T-helper 17 cell (primary cell): ENCODE measurements around the gene HID1. TPM values are rescaled to one million over a fixed set of nuclear protein-coding genes. Genes with fewer than 3 reads are reported as not detected.
A peak's percentile ranks its signal among the peaks of the same experiment; 100 is the strongest.

ENCODE experiments used
- ATAC-seq: fragments of 150-1000 bp; cut with Tn5 transposase; 2 replicates; pipeline ENCODE4 v1.10.0; 2021; ENCODE audit warnings: mild to moderate bottlenecking, moderate library complexity
- DNase-seq, 3 donors: peaks; one replicate each; pipeline versions ENCODE4 v3.0.0 to v3.0.0-alpha.2; 2020 to 2021
- H3K9me3 ChIP-seq: one replicate; pipeline ENCODE4 v1.7.0; 2013; ENCODE audit warnings: low read length, mild to moderate bottlenecking; ENCODE audit not compliant: control insufficient read depth, poor library complexity, severe bottlenecking
- H3K27ac Mint-ChIP-seq: one replicate; pipeline ENCODE4 v1.8.0; 2022; ENCODE audit warnings: mild to moderate bottlenecking, moderate library complexity, mixed read lengths
- H3K27me3 Mint-ChIP-seq: one replicate; pipeline ENCODE4 v1.8.0; 2022; ENCODE audit warnings: mixed read lengths
- H3K36me3 Mint-ChIP-seq: one replicate; pipeline ENCODE4 v1.8.0; 2022; ENCODE audit warnings: low read depth, mixed read lengths
- H3K4me1 Mint-ChIP-seq: one replicate; pipeline ENCODE4 v1.8.0; 2022; ENCODE audit warnings: mild to moderate bottlenecking, mixed read lengths
- H3K4me3 Mint-ChIP-seq: one replicate; pipeline ENCODE4 v1.8.0; 2022; ENCODE audit warnings: mild to moderate bottlenecking, moderate library complexity, mixed read lengths
- total RNA-seq, 4 donors: library from RNA in 2 of 4; stranded (reverse) in 2 of 4; gene quantifications; one replicate each; pipeline ENCODE4 v1.2.3 and lab custom pipeline; 2022 to 2026

The HID1 gene, protein sequence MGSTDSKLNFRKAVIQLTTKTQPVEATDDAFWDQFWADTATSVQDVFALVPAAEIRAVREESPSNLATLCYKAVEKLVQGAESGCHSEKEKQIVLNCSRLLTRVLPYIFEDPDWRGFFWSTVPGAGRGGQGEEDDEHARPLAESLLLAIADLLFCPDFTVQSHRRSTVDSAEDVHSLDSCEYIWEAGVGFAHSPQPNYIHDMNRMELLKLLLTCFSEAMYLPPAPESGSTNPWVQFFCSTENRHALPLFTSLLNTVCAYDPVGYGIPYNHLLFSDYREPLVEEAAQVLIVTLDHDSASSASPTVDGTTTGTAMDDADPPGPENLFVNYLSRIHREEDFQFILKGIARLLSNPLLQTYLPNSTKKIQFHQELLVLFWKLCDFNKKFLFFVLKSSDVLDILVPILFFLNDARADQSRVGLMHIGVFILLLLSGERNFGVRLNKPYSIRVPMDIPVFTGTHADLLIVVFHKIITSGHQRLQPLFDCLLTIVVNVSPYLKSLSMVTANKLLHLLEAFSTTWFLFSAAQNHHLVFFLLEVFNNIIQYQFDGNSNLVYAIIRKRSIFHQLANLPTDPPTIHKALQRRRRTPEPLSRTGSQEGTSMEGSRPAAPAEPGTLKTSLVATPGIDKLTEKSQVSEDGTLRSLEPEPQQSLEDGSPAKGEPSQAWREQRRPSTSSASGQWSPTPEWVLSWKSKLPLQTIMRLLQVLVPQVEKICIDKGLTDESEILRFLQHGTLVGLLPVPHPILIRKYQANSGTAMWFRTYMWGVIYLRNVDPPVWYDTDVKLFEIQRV
- total RNA-seq (10 to 100 TPM; 10.6 to 14.9 TPM), total RNA-seq (lab: John Stamatoyannopoulos, UW) (3.2 to 4.4 reads per million in 2 donors)

DNA sequence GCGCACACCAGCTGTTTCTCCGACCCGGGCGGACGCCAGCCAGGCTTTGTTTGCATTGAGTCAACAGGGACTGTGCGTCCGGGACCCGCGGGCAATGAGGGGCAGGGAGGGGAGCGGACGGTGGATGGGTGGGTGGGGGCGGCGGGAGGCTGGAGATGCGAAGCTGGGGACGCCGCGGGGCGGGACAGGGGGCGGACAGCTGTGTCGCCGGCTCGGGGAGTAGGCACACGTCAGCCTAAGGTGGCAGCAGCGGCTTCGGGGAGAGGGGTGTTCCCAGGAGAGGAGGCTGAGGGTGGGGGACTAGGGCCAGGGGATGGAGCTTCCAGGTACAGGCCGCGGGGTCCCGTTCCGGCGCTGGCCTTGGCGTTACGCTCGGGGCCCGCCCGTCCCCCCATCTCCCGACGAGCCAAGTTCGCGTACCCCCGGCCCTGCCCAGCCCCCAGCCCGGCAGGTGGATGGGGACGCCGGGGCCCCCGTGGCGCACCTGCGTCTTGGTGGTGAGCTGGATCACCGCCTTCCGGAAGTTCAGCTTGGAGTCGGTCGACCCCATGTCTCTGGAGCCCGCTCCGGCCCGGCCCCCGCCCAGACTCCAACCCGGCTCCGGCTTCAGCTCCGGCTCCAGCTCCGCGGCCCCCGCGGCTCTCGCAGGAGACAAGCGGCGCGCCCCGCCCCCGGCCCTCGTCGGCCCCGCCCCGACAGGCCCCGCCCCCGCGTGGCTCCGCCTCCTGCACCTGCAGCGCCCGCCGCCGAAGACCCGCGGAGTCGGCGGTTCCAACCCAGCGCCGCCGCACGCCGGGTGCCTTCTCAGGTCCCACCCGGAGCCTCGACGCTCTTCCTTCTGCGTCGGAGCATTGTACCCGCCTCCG is at the start of gene HID1:
Gene HID1 (minus strand): TSS at position 653 of the 866 bp plus-strand sequence. CDS start 103 bp downstream, at position 550.
- H3K4me1 Mint-ChIP-seq: peaks cover 6% of the 10 kb centered on the region
- peak within 1 kb of the TSS; percentile 27 for H3K27ac Mint-ChIP-seq
- peak within 1 kb of the TSS; percentile 93 for H3K4me3 Mint-ChIP-seq
- peaks cover 11% of the 10 kb centered on the region for H3K27me3 Mint-ChIP-seq
- ATAC-seq (peak; percentile 93), DNase-seq (peak; percentile 65 to 85 (median 83))
- no peaks in the 10 kb centered on the region for H3K9me3 ChIP-seq
- peaks cover 2% of the 10 kb centered on the region for H3K36me3 Mint-ChIP-seq

DNA sequence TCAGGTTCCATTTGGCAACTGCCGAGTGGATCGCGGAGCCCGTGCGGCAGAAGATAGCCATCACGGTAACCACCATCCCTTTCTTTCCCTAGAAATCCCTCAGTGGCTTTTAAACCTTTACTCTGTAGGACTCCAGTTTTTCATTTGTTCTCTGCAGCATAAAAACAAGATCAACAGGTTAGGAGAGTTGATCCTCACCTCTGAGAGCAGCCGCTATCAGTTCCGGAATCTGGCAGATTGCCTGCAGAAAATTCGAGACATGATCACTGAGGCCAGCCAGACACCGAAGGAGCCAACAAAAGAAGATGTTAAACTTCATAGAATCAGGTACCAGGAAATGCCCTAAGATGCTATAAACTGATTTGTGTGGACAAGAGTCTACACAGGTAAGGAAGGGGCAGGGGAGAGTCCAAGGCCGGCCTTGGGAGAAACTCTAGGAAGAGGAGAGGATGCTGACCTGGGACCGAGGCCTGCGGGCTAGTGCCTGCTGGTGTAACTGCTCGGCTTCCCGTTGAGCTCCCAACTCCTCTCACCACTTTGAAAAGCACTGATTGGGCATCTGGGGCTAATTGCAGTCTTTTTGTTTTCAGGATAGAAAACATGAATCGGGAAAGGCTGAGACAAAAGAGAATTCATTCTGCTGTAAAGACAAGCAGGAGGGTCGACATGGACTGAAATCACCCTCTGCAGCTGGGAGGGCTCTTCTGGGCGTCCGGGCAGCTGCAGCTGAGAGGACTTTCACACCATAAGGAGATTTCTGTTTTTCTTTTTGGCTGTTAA is 48.0 kb upstream of the HID1 start:
- peaks cover 7% of the 10 kb centered on the region for H3K36me3 Mint-ChIP-seq
- H3K9me3 ChIP-seq: no peaks in the 10 kb centered on the region
- no peak for ATAC-seq
- no peak for DNase-seq
- H3K4me3 Mint-ChIP-seq: no peak overlapping the region
- H3K4me1 Mint-ChIP-seq: peaks cover 10% of the 10 kb centered on the region
- no peak overlapping the region for H3K27ac Mint-ChIP-seq
- H3K27me3 Mint-ChIP-seq: no peaks in the 10 kb centered on the region

DNA sequence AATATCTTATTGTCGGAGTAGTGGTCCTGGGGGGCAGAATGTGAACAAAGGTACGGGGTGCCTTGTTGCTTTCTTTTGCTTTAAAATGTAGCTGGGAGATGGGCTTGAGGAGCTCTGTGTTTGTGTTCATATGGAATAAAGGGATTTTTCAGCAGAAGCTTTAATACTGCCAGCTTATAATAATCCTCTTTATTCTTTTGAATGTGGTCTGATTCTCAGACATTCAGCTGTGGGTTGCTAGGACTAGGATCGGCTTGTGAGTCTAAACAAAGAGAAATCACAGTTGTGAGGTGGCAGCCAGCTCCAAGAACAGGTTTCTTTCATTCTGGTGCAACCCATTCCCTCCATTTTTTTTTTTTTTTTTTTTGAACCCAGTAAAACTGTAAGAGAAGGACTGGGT is 47.2 kb upstream of the HID1 start:
- DNase-seq (no peak), ATAC-seq (no peak)
- peaks cover 11% of the 10 kb centered on the region for H3K36me3 Mint-ChIP-seq
- no peaks in the 10 kb centered on the region for H3K27me3 Mint-ChIP-seq
- H3K9me3 ChIP-seq: no peaks in the 10 kb centered on the region
- H3K4me1 Mint-ChIP-seq: peaks cover 14% of the 10 kb centered on the region
- no peak overlapping the region for H3K4me3 Mint-ChIP-seq
- H3K27ac Mint-ChIP-seq: no peak overlapping the region

DNA sequence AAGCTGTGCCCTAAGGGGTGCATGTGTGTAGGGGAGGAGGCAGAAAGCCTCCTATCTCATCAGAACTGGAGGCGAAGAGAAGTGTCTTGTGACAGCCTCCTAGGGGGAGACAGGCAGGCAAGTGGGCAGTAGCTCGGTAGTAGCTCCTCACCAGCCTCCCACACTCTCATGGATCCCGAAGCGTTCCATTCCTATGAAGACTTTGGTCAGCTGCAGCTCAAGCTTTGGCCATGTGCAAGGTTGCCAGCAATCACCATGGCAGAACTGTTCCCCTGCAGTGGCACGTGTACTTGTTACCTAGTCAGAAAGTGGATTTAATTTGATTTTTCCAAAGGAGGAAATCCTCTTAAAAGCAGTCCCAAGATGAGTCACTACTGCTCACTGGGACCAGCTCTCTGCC is 46.6 kb upstream of the HID1 start:
- no peaks in the 10 kb centered on the region for H3K27me3 Mint-ChIP-seq
- no peaks in the 10 kb centered on the region for H3K9me3 ChIP-seq
- no peak overlapping the region for H3K4me3 Mint-ChIP-seq
- peaks cover 15% of the 10 kb centered on the region for H3K4me1 Mint-ChIP-seq
- no peak overlapping the region for H3K27ac Mint-ChIP-seq
- no peak for DNase-seq
- ATAC-seq: no peak
- peaks cover 12% of the 10 kb centered on the region for H3K36me3 Mint-ChIP-seq

DNA sequence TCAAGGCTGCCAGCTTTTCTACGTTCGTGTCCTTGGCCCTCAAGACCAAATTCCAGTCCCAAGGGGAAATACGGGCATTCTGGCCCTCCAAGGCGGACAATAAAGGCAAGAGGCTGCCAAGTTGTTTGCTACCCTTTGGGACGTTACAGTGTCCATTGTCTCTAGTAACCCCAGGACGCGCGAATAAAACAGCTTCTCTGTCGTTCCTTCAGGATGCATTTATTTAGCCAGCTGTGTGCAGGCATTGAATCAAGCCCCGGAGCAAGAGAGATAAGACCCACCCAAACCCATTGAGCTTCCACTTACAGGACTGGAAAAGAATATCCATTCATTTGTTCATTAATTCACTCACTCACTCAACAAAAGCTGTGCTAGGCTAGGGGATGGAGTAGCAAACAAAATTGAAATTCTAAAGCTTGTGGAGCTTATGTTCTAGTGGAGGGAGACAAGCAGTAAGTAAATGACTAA is 40.6 kb upstream of the HID1 start:
- H3K9me3 ChIP-seq: no peaks in the 10 kb centered on the region
- Mint-ChIP-seq H3K27ac (peak overlapping the region; percentile 88), H3K27me3 (no peaks in the 10 kb centered on the region), H3K4me3 (peak overlapping the region; percentile 95), H3K36me3 (peaks cover 7% of the 10 kb centered on the region), H3K4me1 (peaks cover 23% of the 10 kb centered on the region)
- ATAC-seq (no peak), DNase-seq (no peak)

DNA sequence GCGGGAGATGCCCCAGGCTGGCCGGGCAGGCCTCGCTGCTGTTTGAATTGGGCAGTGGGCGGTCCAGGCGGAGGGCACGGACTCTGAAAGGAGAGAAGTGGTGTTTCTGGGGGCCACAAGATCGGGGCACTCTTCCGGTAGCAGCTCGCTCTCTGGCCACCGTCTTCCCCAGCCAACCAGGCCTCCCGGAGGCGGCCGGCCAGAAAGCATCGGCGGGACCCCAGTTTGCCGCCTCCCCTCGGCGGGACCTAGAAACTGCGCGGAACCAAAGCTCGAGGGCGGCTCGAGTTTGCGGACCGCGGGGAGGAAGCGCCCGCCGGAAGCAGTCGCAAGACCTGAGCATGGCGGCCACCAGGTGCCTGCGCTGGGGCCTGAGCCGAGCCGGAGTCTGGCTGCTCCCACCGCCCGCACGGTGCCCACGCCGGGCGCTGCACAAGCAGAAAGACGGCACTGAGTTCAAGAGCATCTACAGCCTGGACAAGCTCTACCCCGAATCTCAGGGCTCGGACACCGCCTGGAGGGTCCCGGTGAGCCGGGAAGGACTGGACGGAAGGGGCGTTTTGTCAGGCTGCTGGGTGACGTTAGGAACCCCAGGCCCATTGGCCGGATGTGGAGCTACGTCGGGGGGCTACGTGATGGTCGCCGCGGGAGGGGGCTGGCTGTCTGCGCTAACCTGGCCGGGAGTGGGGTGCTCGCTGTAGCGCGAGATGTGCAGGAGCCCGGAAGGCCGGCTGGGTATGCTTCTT is 40.0 kb upstream of the HID1 start, which contains the start of gene MRPL58:
Gene MRPL58 (plus strand): TSS at position 325 of the 746 bp plus-strand sequence. CDS start 17 bp downstream, at position 342.
- H3K4me1 Mint-ChIP-seq: peaks cover 23% of the 10 kb centered on the region
- ATAC-seq: peak; percentile 97
- no peaks in the 10 kb centered on the region for H3K27me3 Mint-ChIP-seq
- H3K27ac Mint-ChIP-seq: peak within 1 kb of the TSS; percentile 88
- peaks cover 7% of the 10 kb centered on the region for H3K36me3 Mint-ChIP-seq
- no peaks in the 10 kb centered on the region for H3K9me3 ChIP-seq
- DNase-seq: peak; percentile 62 to 69 (median 63)
- peak within 1 kb of the TSS; percentile 95 for H3K4me3 Mint-ChIP-seq

DNA sequence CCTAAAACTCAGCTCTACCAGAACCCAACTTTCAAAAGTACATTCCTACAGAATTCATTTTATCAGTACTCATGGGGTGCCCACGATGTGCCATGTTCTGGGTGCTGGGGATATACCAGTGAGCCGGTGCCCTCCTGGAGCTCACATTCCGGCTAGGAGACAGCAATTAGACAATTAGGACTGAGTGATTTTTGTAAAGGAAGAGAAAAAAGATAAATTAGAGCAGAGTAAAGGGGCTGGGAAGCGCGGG is 39.5 kb upstream of the HID1 start:
- no peaks in the 10 kb centered on the region for H3K9me3 ChIP-seq
- peaks cover 23% of the 10 kb centered on the region for H3K4me1 Mint-ChIP-seq
- peaks cover 7% of the 10 kb centered on the region for H3K36me3 Mint-ChIP-seq
- peak overlapping the region; percentile 95 for H3K4me3 Mint-ChIP-seq
- DNase-seq: no peak
- ATAC-seq: no peak
- no peaks in the 10 kb centered on the region for H3K27me3 Mint-ChIP-seq
- H3K27ac Mint-ChIP-seq: peak overlapping the region; percentile 88

DNA sequence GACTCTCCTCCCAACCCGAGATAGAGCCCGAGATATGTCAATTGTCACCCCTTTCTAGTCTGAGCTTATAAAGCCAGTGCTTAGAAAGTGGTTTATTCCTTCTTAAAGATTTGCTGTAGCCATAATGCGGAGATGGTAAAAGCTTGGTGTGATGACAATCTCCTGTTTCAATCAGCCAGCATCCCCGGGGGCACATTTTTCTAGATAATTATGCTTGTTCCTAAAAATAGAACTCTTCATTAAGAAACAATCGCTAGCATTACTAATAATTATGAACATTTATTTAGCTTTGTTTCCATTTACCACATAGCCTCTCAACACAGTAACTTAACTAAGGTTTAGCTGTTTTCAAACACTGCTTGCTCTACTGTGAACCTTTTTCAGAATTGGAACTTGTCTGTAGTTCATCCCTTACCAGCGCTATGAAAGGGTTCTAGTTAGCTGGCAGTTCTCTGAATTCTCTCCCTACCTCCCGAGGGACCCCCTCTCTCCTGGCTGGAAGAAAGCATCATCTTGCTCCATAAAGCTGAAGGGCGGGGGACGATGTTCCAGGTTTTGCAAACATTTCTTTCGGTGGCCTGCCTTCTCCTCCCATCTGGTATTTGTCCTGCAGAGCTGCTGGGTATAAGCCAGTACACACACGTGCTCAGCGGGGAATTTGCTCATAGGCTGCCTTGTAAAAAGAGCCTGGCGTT is 39.0 kb upstream of the HID1 start:
- H3K4me1 Mint-ChIP-seq: peaks cover 23% of the 10 kb centered on the region
- H3K9me3 ChIP-seq: no peaks in the 10 kb centered on the region
- peak overlapping the region; percentile 95 for H3K4me3 Mint-ChIP-seq
- no peak for ATAC-seq
- peaks cover 7% of the 10 kb centered on the region for H3K36me3 Mint-ChIP-seq
- no peaks in the 10 kb centered on the region for H3K27me3 Mint-ChIP-seq
- no peak for DNase-seq
- H3K27ac Mint-ChIP-seq: peak overlapping the region; percentile 88

DNA sequence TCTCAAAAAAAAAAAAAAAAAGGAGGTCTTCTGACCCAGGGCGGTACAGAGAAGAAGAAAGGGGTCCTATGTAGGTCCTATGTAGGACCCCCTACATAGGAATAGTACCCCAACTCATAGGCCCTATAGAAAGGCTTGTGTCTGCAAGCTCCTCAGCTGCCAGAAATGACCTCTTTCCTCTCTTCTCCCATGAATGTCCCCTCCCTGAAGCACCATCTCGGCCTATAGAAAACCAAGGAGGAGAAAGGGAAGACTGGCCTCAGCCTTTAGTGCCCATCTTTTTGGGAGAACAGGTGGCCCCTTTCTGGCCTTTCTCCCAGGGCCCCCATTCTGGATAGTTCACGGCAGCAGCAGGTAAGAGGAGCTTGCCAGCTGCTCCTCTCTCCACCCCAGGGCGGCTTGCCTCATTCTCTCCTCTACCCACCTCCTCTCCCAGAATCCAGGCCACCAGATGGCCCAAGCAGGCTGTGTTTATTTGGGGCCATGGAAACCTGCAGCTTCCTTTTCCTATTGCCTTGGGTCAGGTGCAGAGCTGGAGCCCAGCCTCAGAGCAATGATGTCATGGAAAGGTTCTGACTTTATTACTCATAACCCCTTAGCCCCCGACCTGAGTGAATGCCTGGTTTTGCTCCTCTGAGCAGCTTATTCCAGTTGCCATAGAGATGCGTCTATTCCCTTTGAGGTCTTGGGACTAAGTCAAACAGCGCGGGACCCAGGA is 38.3 kb upstream of the HID1 start:
- no peaks in the 10 kb centered on the region for H3K9me3 ChIP-seq
- DNase-seq (no peak), ATAC-seq (no peak)
- Mint-ChIP-seq H3K27ac (no peak overlapping the region), H3K27me3 (no peaks in the 10 kb centered on the region), H3K4me3 (no peak overlapping the region), H3K4me1 (peaks cover 24% of the 10 kb centered on the region), H3K36me3 (peaks cover 7% of the 10 kb centered on the region)

DNA sequence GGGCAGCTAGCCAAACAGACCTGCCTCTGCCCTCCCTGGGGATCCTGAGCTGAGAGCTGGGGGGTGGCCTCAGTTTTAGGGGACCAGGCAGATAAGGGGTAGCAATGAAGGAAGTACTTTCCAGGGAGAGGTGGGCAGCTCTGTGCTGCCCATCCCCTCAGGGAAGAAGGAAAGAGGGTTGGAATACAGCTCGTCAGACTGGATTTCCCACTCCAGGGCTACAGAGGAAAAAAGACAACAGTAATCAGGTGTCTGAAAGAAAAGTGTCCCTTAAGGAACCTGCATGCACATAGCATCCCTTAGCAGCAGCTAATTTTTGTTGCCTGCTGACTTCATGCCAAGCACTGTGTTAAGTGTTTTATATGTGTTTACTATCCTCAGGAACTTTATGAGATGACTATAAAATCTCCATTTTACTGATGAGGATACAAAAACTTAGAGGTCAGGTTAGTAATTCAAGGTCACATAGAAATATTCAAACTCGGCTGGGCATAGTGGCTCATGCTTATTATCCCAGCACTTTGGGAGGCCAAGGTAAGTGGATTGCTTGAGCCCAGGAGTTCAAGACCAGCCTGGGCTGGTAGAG is 36.7 kb upstream of the HID1 start:
- peak overlapping the region; percentile 3 for H3K27ac Mint-ChIP-seq
- H3K36me3 Mint-ChIP-seq: peaks cover 2% of the 10 kb centered on the region
- no peaks in the 10 kb centered on the region for H3K27me3 Mint-ChIP-seq
- peaks cover 16% of the 10 kb centered on the region for H3K4me1 Mint-ChIP-seq
- DNase-seq: no peak
- ATAC-seq: no peak
- no peak overlapping the region for H3K4me3 Mint-ChIP-seq
- no peaks in the 10 kb centered on the region for H3K9me3 ChIP-seq

DNA sequence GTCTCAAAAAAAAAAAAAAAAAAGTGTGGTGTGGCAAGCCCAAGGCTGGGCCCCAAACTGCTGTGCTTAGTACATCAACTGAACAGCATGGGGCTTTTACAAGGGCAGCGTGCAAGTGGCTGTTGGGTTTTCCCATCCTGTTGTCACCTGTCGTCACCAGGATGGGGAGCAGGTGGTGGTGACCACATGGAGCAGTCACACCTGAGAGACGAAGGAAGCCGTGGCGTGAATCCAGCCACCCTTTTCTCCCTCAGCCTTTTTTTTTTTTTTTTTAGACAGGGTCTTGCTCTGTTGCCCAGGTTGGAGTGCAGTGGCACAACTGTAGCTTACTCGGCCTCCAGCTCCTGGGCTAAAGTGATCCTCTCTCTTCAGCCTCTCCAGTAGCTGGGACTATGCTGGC is 35.8 kb upstream of the HID1 start:
- Mint-ChIP-seq H3K36me3 (no peaks in the 10 kb centered on the region), H3K27me3 (no peaks in the 10 kb centered on the region), H3K4me1 (peaks cover 10% of the 10 kb centered on the region), H3K4me3 (no peak overlapping the region), H3K27ac (no peak overlapping the region)
- ATAC-seq (no peak), DNase-seq (no peak)
- no peaks in the 10 kb centered on the region for H3K9me3 ChIP-seq
